ENCODE data around the gene KRT26. TPM values are rescaled to one million over a fixed set of nuclear protein-coding genes. Genes with fewer than 3 reads are reported as not detected.
"Not testable (repeated sequence)": the region's sequence is repeated elsewhere in the genome, so short reads cannot be mapped to it uniquely, and the experiment has no call there.

KRT26 gene
- total RNA-seq, 4 donors from 2014 or later, result not detected

GRCh38 chr17:40755231-40755630 lies 16.8 kb downstream of the KRT26 start, which contains the start of gene KRT25:
KRT25 (minus strand) TSS chr17:40755331; CDS start chr17:40755271, 60 bp downstream.
- WGBS, 2 donors, result 61 to 74% methylated on average over 4 of the region's 4 CpGs
- Histone ChIP-seq H3K4me3 (no peak within 1 kb of the TSS), H3K36me3 (no peaks in the 10 kb centered on the region), H3K27me3 (peaks cover 0 to 27% (median 0%) of the 10 kb centered on the region in 4 donors), H3K9me3 (peaks cover 0 to 10% (median 8%) of the 10 kb centered on the region in 3 donors), H3K4me1 (no peaks in the 10 kb centered on the region), H3K27ac (no peak within 1 kb of the TSS)
- TF ChIP-seq CTCF (IDR thresholded peaks at IDR 0.05), result no peak
- TF ChIP-seq POLR2A (IDR thresholded peaks at IDR 0.05), result no peak
- no peak for DNase-seq
- intact Hi-C loops (cut with DNase I), result no loop called here

GRCh38 chr17:40753804-40754203 lies 18.2 kb downstream of the KRT26 start:
- no peak for DNase-seq
- Histone ChIP-seq H3K4me3 (no peak overlapping the region), H3K9me3 (no peaks in the 10 kb centered on the region), H3K27ac (no peak overlapping the region), H3K4me1 (no peaks in the 10 kb centered on the region), H3K27me3 (peaks cover 0 to 30% (median 0%) of the 10 kb centered on the region in 4 donors), H3K36me3 (no peaks in the 10 kb centered on the region)
- TF ChIP-seq POLR2A (IDR thresholded peaks at IDR 0.05) (no peak), CTCF (IDR thresholded peaks at IDR 0.05) (no peak)
- WGBS, 2 donors, result 81 to 90% methylated on average over 3 of the region's 3 CpGs
- intact Hi-C loops (cut with DNase I), result no loop called here

- Histone ChIP-seq H3K4me3 (no peak overlapping the region), H3K9me3 (no peaks in the 10 kb centered on the region), H3K27ac (no peak overlapping the region), H3K27me3 (peaks cover 0 to 39% (median 0%) of the 10 kb centered on the region in 4 donors), H3K4me1 (no peaks in the 10 kb centered on the region), H3K36me3 (no peaks in the 10 kb centered on the region)
- TF ChIP-seq POLR2A (IDR thresholded peaks at IDR 0.05) (no peak), CTCF (IDR thresholded peaks at IDR 0.05) (no peak)
- WGBS, 2 donors, result 82 to 89% methylated on average over 9 to 14 of the region's 14 CpGs
- intact Hi-C loops (cut with DNase I), result no loop called here
- DNase-seq, result no peak
These were observed 20.9 kb downstream of the KRT26 start for GRCh38 chr17:40751065-40751464.

GRCh38 chr17:40750391-40750790 lies 21.6 kb downstream of the KRT26 start:
- Histone ChIP-seq H3K27ac (no peak overlapping the region), H3K36me3 (no peaks in the 10 kb centered on the region), H3K4me3 (no peak overlapping the region), H3K27me3 (peaks cover 0 to 38% (median 0%) of the 10 kb centered on the region in 4 donors), H3K4me1 (no peaks in the 10 kb centered on the region), H3K9me3 (no peaks in the 10 kb centered on the region)
- no peak for TF ChIP-seq CTCF (IDR thresholded peaks at IDR 0.05)
- TF ChIP-seq POLR2A (IDR thresholded peaks at IDR 0.05), result no peak
- DNase-seq, result no peak
- 77 to 82% methylated on average over 6 of the region's 6 CpGs for WGBS, 2 donors
- intact Hi-C loops (cut with DNase I), result no loop called here

- H3K4me1 ChIP-seq; H3K36me3 ChIP-seq; H3K4me3 ChIP-seq; H3K9me3 ChIP-seq; H3K27ac ChIP-seq; intact Hi-C loops (cut with DNase I); DNase-seq: not testable (repeated sequence)
- WGBS, 2 donors, result 76 to 95% methylated on average over 1 of the region's 1 CpG
- peaks cover 0 to 43% (median 0%) of the 10 kb centered on the region in 4 donors for H3K27me3 ChIP-seq
These were observed 23.3 kb downstream of the KRT26 start for GRCh38 chr17:40748666-40749065.

- TF ChIP-seq POLR2A (IDR thresholded peaks at IDR 0.05) (no peak), CTCF (IDR thresholded peaks at IDR 0.05) (no peak)
- peaks cover 0 to 14% (median 0%) of the 10 kb centered on the region in 3 donors for H3K4me1 ChIP-seq
- intact Hi-C loops (cut with DNase I), result no loop called here
- no peak for DNase-seq
- 62 to 74% methylated on average over 4 of the region's 4 CpGs for WGBS, 2 donors
- H3K27me3 ChIP-seq, result peaks cover 0 to 33% (median 1%) of the 10 kb centered on the region in 4 donors
- peaks cover 0 to 13% (median 7%) of the 10 kb centered on the region in 3 donors for H3K9me3 ChIP-seq
- no peak overlapping the region for H3K27ac ChIP-seq
- no peaks in the 10 kb centered on the region for H3K36me3 ChIP-seq
- no peak overlapping the region for H3K4me3 ChIP-seq
These were observed 33.4 kb downstream of the KRT26 start for GRCh38 chr17:40738553-40738952.
